HepG2 (cell line): Measurements from ENCODE around the gene NSMF.

Source experiments
- ATF3 ChIP-seq: sonication (generic); formaldehyde crosslinking; IDR thresholded peaks from 2 replicates; pipeline ENCODE4 v1.4.0; 2020; ENCODE audit warnings: missing genetic modification reagents
- CTCF ChIP-seq: sonication (generic); formaldehyde crosslinking; IDR thresholded peaks from 2 replicates; pipeline ENCODE4 v1.5.0; 2020; ENCODE audit warnings: mild to moderate bottlenecking, missing genetic modification reagents, moderate library complexity
- NFE2L1 ChIP-seq: sonication (generic); formaldehyde crosslinking; IDR thresholded peaks from 2 replicates; pipeline ENCODE4 v1.4.0; 2020; ENCODE audit warnings: missing genetic modification reagents, mild to moderate bottlenecking, borderline replicate concordance
- NFRKB ChIP-seq: fragments of 450-650 bp; IDR thresholded peaks from 2 replicates; pipeline ENCODE4 v1.6.1; 2017
- RNF219 ChIP-seq: sonication (generic); formaldehyde crosslinking; IDR thresholded peaks from 2 replicates; pipeline ENCODE4 v1.5.0; 2020; ENCODE audit warnings: mild to moderate bottlenecking, missing genetic modification reagents
- SALL1 ChIP-seq: sonication (generic); formaldehyde crosslinking; IDR thresholded peaks from 2 replicates; pipeline ENCODE4 v1.8.0; 2022; ENCODE audit warnings: mild to moderate bottlenecking, missing genetic modification reagents
- SP1 ChIP-seq, 2 experiments: fragments of 450-650 bp in 1 of 2; sonication (generic) in 1 of 2; formaldehyde crosslinking in 1 of 2; IDR thresholded peaks; 2 replicates each; pipeline versions ENCODE4 v1.4.0 to v1.6.1; 2016 to 2020; ENCODE audit warnings: missing genetic modification reagents in 1 of 2

GRCh38 chr9:137448602-137448962, 10.6 kb downstream of the NSMF start:
- TF ChIP-seq NFE2L1 (CRISPR knock-in tag) (no peak), NFRKB (no peak), RNF219 (CRISPR knock-in tag) (no peak), SALL1 (CRISPR knock-in tag) (no peak), CTCF (CRISPR knock-in tag) (no peak), SP1 (IDR thresholded peaks at IDR 0.05) (no peak), SP1 (CRISPR knock-in tag; IDR thresholded peaks at IDR 0.05) (no peak), ATF3 (CRISPR knock-in tag) (no peak)
